Measurements from ENCODE around the gene SMARCC2.

SMARCC2 gene

DNA sequence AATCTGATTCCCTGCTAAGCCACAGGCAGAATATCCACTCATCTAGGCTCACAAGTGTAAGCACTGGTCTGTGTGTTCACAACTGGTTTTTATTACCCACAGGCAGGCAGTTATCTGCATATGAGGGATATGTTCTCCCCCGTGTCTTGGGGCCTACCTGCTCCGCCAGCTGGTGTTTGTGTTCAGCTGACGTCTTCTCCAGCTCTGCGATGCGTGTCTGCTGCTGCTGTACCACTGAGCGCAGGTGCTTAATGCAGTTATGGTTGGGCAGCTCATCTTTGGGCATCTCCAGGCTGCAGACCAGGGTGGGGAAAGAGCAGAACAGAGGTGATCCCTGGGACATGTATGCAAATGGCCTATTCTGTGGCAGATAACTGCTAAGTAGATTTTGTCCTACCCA is 18.7 kb upstream of the SMARCC2 start:
- DNase-seq (ENCODE audit: low read depth), result no peak

DNA sequence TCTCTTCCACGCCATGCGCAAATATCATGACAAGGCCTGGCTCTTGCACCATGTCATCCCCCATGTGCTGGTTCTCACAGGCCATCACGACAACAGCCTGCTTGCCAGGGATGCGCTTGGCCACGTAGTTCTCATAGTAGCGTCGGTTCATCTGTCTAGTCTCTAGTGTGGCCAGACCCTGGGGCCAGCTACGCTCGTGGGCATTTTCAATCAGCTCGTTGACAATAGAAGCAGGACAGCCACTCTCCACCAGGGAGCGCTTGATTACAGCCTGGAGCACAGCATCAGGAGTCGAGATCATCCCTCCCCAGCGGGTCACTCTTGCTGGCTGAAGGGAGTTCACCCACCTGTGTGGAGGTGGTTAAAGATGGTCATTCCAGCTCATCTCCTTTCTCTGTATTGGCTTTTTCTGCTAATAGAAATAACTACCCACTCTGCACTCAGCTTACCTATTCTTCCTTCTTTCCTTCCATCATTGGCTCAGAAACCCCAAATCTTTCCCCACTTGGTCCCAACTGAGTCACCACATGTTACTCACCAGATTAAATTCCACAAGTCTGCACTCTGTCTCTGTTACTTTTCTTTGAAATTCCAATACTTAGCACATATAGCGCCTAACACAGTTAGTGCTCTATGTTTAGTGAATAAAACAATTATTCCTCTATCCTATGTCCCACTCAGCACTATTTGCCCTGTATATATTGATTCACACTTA is 17.3 kb upstream of the SMARCC2 start:
- DNase-seq (ENCODE audit: low read depth), result peak; percentile 76

GRCh38 chr12:56205445-56205844 is 16.2 kb upstream of the SMARCC2 start:
- no peak for DNase-seq (ENCODE audit: low read depth)

- no peak for DNase-seq (ENCODE audit: low read depth)
These were observed 15.0 kb upstream of the SMARCC2 start for GRCh38 chr12:56204275-56204674.

DNA sequence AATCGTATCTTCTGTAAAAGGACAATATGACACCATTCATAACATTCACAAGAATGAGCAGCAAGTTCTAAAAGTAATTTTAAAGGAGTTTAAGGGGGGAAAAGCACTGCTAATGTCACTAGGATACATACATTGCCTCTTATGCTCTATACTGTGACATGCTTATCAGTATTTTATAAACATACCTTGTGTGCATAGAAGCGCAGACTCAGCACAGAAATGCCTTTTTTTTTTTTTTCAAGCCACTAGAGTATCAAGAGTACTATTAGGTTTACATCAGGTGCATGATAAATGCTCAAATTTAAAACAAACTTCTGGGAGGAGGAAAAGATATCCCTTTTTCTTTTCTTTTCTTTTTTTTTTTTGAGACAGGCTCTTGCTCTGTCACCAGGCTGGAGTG is 13.6 kb upstream of the SMARCC2 start:
- no peak for DNase-seq (ENCODE audit: low read depth)

- no peak for DNase-seq (ENCODE audit: low read depth)
These were observed 13.1 kb upstream of the SMARCC2 start for GRCh38 chr12:56202366-56202765.

DNA sequence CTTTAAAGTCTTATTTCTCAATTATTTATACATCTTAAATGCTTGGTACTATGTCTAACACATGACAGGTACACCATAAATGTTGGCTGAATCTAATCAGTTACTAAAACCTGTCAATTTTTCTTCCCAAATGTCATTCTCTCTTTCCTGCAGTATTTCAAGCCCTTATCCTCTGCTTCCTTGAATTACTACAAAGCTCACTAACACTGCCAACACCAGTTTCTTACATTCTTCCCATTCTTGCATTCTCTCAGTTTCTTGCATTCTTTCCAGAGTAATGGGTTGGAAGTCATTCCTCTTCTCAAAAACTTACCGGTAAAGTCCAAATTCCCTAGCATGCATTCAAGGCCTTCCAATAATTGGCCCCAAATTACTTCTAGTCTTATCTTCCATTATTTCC is 9.6 kb upstream of the SMARCC2 start:
- no peak for DNase-seq (ENCODE audit: low read depth)

DNA sequence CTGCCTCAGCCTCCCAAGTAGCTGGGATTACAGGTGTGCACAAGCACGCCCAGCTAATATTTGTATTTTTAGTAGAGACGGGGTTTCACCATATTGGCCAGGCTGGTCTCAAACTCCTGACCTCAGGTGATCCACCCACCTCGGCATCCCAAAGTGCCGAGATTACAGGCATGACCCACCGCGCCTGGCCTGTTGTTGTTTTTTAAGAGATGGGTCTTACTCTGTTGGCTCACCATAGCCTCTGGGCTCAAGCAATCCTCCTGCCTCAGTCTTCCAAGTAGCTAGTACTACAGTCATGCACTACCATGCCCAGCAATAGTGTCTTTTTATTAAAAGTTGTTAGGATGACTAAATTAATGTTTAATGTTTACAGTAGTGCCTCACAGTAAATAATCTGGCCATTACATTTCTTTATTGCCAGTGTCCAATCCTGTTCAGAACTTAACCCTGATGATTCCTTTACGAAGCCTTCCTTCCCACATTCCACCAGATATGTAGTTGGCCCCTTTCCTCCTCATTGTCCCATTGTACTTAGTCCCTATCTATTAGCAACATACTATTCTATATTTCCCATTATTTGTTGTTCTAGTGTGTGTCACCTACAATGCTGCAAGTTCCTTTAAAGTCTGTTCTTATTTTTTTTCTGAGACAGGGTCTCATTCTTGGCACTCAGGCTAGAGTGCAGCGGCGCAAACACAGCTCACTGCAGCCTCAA is 8.8 kb upstream of the SMARCC2 start:
- DNase-seq (ENCODE audit: low read depth), result no peak

DNA sequence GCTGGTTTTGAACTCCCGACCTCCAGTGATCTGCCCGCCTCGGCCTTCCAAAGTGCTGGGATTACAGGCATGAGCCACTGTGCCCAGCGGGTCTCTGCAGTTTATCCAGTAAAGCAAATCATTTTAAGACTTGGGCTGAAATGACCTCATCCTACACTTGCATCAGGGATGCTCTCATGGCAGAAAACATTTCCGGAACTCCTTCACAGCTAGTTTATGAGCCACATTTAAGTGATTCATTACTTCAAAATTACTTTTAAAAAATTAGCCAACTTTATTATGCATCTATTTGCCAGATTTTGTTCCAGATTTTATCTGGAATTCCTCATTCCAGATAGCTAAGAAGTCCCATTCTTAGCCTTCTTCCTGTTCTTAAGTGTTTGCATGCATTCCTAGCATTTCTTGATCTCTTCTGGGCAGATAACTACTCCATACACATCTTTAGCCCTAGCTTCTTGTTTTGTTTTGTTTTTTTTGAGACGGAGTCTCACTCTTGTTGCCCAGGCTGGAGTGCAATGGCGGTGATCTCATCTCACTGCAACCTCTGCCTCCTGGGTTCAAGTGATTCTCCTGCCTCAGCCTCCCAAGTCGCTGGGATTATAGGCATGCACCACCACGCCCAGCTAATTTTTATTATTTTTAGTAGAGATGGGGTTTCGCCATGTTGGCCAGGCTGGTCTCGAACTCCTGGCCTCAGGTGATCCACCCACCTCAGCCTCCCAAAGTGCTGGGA is 7.7 kb upstream of the SMARCC2 start:
- peak; percentile 95 for DNase-seq (ENCODE audit: low read depth)

GRCh38 chr12:56193025-56193578 is 3.8 kb upstream of the SMARCC2 start:
- DNase-seq (ENCODE audit: low read depth), result peak; percentile 93

DNA sequence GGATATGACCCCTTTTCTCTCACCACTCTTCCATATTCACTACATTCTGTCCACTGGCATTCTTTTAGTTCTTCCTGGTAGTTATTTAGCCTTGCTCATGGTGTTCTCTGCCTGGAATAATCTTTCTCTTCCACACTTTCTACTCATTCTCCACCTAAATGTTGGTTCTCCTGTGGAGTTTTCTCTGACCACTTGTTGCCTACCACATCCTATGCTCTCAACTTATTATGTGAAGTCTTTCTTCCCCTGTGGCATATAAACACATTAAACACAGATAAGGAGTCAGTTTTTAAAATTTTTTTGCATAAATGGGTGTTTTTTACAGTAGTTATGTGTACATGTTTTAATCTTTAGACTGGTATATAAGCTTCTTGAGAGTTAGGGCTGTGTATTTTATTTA is 3.3 kb upstream of the SMARCC2 start:
- no peak for DNase-seq (ENCODE audit: low read depth)

DNA sequence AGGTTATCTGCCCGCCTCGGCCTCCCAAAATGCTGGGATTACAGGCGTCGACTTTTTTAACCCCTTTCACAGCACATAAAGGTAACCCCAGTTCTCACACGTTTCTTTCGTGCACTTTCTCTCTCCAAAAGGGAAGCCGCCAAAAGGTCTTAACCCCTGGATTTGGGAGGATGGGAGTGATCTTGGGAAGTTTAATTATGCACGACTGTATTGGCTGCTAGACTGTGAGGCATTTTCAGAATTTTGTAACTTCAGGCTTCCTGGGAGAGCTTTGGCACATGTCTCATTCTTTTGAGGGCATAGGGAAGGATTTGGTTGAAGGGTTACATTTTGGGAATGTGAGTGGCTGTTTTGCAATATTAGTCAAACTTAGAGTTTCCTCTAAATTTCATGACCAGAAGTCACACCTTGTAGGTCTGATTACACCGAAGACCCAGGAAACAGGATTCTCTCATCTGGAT is 1.4 kb upstream of the SMARCC2 start:
- no peak for DNase-seq (ENCODE audit: low read depth)

DNA sequence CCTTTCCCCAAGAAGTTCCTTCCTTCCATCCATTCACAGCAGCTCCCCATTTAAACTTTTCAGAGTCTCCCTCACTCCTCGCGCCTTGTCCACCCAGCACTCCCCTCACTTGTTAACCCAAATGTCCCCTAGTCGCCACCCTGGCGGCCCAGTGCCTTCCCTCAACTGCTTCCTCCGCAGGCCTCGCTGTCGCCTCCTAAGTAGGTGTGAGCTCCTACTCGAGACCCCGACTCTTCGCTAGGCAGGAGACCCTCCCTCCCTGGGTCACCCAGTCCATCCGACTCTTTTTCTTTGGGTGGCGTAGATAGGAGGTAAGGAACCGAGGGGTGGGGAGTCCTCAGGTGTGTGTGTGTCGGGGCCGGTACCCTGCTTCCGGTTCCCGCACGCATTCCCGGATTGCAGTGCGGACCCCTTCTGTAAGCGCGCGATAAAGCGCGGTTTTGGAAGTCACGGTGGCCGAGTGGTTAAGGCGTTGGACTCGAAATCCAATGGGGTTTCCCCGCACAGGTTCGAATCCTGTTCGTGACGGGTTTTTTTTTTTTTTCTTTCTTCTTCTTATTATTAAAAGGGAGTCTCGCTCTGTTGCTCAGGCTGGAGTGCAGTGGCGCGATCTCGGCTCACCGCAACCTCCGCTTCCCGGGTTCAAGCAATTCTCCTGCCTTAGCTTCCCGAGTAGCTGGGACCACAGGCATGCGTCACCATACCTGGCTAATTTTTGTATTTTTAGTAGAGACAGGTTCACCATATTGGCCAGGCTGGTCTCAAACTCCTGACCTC is 823 bp upstream of the SMARCC2 start:
- peak; percentile 87 for DNase-seq (ENCODE audit: low read depth)

DNA sequence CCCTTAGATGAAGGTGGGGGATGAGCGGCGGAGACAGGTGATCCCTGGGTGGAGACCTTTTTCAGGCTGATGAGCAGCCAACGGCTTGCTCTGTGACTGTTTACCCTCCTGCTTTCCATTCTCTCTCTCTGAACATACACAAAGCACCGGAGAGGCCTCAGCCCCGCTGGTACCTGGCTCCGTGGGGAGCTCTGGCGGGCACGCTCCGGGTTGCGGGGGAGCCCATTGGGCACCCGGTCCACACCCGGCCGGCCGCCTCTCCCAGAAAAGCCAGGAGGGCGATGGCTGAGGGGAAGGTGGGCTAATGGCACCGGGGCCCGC is 545 bp downstream of the SMARCC2 start:
- DNase-seq (ENCODE audit: low read depth), result peak; percentile 29

DNA sequence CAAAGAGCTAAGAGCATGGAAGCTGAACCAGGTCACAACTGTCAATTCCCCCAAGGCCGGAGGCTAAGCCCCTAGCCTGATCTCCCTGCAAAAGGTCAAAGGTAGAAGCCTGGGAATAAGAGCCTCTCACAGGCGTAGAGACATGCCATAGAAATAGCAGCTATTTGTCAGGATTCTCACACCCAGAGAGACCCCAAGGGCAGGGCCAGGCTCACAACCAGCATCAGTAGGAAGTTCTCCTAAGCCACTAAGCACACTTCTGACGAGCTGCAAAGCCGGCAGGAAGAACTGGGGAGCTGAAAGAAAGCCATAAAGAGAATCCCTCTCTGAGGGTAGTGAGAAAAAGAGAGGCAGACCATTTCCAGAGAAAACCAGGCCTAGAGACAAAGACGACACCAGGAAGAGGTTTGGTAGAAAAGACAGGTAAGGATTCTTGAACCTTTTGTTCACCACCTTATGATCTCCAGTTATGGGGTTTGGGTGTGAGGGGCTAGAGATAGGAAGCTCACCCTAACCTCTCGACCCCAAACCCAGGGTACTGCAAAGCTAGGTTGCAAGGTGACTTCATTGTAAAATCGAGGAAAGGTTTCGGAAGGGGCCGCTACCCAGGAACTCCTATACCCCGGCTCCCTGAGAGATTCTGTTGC is 1.0 kb downstream of the SMARCC2 start:
- DNase-seq (ENCODE audit: low read depth), result peak; percentile 37

DNA sequence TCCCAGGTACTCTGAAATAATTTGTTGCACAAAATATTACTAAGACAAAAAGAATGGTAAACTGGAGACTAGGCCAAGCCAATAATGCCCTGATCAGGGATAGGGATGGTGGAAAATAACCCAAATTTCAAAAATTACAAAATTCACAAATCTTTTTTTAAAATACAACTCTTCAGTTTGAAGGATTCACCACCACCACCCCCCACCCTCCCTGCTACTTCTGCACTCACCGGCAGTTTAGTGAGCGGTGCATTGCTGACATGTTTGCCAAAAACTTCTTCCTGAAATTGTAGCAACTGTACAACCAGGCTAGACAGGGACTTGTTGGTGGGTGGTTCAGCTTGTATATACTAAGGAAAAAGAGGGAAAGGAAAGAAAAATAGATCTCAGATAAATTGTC is 2.3 kb downstream of the SMARCC2 start:
- DNase-seq (ENCODE audit: low read depth), result no peak

GRCh38 chr12:56178347-56178746 is 10.9 kb downstream of the SMARCC2 start:
- no peak for DNase-seq (ENCODE audit: low read depth)

GRCh38 chr12:56172839-56173238 is 16.4 kb downstream of the SMARCC2 start:
- no peak for DNase-seq (ENCODE audit: low read depth)

- DNase-seq (ENCODE audit: low read depth), result no peak
These were observed 20.0 kb downstream of the SMARCC2 start for GRCh38 chr12:56169229-56169759.

DNA sequence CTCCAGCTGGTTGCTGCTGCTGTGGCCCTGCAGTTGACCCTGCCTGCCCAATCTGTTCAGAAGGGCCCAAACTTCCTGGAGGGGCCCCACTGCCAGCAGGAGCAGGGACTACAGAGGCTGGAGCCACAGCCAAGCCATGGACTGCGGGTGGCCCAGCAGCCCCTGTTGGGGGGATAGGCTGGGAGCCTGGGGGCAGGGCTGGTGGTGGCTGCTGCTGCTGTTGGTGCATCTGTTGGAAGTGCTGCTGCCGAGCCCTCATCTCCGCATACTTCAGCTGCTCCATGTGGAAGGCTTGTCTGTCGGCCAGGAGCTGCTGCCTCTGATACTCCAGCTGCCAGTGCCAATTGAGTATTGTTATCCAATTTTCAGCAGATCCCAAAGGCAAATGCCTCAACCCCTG is 23.9 kb downstream of the SMARCC2 start:
- DNase-seq (ENCODE audit: low read depth), result no peak

DNA sequence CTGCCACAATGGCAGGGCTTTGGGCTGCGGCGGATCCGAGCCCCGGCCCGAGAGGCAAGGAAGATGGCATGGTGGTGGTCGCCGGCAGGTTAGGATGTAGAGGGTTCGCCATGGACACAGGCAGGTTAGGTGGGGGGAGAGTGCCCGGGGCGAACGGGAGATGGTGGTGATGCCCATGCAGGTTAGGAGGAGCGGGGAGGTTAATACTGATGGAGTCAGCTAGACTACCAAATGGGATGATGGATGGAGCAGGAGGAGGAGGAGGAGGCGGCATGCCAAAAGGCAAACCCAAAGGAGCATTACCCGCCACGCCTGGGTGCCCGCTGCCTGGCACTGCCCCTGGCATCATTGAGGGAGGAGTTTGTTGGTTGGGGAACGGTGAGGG is 24.9 kb downstream of the SMARCC2 start:
- DNase-seq (ENCODE audit: low read depth), result no peak
